Ecto neural progenitor cell (in vitro differentiated cells): ENCODE data around the gene TFEB.

ENCODE experiments used
- DNase-seq: peaks from one replicate; pipeline ENCODE4 v3.0.0-alpha.2; 2018; ENCODE audit warnings: low spot score

TFEB gene

DNA sequence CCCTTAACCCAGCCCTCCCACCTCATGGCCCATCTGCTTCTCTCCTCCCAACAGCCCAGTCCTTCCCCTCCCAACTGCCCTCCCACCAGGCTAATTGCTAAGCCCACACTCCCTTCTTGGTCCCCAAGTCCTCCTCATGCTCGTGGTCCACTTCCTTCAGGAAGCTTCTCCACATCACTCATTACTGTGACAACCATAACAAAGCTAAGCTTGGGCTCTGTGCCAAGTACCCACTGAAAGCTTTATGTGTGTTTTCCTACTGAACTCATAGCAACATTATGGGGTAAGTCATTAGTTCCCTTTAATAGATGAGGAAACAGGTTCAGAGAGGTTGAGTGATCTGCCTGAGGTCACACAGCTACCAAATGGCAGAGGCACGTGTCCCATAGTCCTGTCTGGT lies 28.1 kb upstream of the TFEB start:
- no peak for DNase-seq

DNA sequence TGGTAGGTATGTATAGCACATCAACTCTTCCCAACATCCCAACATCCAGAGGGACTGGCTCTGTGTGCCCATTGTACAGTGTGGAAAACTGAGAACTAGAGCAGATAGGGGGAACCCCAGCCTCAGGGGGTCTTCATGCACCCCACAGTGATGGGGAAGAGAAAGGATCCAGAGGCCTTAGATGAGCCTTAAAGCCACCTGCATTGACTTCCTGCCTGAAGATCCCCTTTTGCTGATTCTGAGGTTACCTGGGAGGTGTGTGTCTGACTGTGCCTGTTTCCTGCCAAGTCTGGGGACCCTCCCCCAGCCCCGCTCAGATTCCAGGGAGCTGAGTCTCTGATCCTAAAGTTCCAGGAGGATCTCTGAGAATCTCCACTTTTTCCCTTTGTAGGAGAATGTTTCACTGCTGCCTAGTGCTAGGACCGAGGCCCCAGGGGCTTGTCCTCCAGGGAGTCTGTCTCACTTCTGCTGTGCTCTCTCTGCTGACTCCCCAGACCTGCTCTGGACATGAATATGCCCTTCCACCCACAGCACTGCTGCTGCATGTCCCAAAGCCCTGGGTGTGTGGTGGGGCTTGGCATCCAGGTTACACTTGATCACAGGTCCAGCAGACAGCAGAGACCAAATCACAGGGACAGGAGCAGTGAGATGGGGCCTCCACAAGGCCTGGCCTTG lies 24.6 kb upstream of the TFEB start:
- DNase-seq, result no peak

DNA sequence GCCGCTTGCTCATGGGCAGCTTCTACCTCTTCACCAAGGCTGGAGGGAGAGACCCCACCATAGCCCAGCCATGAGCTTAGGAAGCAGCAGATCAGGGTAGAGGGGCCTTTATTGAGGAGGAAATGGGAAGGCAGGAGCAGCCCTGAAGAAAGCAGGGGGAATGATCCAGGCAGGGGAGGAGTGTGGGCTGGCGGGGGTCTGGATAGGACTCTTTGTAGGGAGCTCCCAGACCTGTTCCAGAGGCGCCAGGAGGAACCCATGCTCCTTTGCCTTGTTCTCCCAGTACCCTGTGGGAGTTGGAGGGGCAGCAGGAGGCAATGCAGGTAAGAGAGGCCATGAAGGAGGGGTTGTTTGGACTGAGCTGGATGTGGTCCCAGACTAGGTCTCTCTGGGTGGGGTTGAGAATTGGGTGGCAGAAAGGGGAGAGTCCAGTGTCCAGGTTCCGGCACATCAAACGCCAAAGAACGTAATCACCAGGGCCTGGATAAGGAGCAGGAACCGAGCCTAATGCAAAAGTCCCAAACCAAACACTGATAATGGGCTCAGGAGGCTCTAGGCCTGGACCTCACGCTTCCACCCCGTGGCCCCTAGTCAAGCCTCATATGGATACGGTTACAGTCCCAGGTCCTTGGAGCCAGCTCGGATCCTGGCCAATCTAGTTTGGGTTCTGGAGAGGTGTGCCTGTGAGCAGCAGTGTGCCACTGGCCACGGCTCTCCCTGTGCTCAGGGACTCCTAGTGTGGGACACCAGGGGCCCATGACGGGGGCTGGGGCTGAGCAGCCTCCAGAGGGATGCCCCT lies 23.9 kb upstream of the TFEB start:
- no peak for DNase-seq

DNA sequence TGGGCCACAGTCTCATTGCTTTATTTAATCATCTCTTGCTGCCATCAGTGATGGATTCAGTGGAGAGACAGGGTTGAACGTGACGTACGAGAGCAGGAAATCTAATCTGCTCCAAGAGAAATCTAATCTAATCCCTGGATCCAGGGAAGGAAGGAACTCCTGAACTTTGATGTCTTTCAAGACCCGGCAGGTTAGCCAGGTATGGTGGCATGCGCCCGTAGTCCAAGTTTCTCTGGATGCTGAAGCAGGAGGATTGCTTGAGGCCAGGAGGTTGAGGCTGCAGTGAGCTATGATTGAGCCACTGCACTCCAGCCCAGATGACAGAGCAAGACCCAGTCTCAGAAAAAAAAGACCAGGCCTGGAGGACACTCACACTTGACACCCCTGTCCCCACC lies 23.2 kb upstream of the TFEB start:
- no peak for DNase-seq

DNA sequence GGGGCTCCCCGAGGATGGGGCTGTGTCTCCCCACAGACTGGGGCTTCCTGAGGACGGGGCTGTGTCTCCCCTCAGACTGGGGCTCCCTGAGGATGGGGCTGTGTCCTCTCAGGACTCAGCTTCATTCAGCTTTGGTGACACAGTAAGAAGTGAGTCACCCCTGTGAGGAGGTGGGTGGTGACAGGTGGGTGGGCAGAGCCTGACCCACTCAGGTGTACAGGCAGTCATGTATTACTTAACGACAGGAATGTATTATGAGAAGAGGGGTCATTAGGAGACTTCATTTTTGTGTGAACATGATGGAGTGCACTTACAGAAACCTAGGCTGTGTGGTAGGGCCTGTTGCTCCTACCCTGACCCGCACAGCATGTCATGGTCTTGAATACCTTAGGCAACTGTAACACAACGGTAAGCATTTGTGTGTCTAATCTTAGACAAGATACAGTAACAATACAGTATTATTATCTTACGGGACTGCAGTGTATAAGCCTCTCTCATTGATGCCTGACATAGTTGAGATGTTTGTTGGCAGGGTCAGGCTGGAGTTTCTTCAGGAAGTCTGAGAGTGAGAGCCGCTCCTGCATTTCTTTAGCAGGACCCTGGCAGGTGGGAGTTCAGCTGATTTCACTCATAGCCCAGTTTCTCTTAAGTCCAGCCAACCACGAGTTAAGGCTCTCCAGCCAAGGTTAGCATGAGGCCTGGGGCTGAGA lies 22.7 kb upstream of the TFEB start:
- no peak for DNase-seq

DNA sequence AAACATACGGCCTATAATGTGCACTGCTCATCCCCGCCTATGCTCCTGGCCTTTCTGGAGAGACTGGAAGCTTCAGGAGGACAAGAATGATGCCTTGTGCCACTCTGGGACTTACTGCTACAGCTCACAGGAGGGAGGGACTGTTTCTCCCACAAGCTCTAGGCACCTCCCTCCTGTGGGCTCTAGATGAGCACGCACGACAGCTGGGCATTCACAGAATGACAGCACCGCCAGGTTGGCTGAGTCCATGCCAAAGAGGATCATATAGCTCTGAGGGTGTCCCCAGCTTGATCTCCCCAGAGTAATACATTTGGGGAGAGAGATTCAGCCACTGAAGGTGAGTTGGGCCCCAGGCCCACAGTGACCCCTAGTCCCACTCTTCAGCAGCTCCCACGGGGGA lies 21.9 kb upstream of the TFEB start:
- DNase-seq, result no peak

DNA sequence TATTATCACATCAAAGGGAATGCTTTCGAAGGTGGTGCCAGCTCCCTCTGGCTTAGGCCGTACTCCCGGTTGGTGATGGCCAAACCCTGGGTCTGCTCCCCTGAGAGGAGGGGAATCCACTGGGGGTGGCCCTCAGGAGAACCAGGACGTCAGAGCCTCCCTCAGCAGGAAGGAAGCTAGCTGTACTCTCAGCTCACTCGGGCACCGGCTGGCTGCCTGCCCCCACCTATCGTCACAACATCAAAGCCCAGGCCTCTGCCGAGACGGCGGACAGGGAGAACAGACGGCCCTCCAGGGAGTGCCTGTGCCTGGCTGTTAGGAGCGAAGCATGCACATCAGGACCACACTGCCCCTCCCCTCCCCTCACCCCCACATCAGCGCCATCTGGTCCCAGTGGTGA lies 20.9 kb upstream of the TFEB start:
- no peak for DNase-seq

DNA sequence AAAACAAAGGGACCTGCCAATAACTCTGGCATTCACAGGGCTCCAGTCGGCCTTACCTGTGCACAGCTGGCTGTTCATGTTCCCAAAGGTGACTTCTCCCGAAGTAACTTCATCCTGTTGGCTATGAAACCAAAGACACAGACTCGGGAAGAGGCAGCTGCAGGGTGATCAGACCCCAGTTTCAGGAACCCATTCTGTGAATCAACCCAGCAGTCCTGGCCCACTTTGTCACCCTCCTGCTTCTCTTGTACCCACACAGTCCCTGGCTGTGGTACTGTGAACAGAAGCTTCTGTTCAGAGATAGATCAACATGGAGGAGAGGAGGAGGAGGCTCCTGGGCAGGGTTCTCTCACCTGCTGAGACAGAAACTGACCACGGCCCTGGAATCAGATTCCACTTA lies 20.5 kb upstream of the TFEB start:
- DNase-seq, result no peak

DNA sequence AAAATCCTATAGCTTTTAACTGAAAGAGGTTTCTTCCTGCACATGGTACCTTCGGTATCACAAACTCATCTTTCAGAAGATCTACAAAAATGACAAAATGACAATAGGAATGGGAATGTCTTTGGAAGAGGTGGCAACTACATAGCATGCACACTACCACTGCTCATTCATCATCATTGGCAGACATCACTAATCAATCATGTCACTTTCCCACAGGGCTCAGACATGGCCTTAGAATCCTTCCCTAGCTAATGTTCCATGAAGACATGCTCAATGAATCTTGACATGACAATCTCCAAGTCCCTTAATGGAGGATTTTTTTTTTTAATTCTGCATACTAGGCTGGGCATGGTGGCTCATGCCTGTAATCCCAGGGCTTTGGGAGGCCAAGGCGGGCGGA lies 15.0 kb upstream of the TFEB start:
- no peak for DNase-seq

DNA sequence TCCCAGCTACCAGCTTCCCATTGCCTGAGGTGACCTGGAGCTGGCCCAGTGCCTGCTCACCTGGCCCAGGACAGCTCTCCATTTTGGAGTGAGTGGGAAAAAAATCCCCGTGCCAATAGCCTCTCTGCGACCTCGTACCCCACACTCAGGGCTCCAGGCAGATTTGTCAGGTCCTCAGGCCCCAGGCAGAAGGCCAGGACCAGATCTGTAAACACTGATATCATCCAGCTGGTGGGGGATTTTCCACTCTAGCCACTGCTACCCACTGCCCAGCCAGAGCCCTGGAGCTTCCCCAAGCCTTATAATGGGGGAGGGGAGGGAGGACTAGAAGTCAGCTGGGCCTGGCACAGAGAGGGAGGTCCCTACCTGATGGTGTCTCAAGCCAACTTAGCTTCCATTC lies 13.1 kb upstream of the TFEB start:
- DNase-seq, result no peak

DNA sequence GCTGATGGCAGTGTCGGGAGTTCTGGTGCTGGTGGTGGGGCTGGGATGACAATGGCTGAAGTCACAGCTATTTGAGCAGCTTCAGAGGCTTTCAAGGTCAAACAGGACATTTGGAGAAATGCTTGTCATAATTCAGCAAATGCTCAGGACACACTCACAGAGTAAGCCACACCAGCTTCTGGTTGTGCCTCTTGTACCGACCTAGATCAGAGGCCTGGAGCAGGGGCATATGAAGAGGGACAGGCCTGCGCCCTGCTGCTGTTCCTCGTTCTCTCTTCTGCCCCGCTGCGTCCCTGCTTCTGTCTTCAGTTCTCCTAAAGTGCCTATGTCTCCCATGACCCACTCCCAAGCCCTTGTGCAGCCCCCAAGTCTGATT lies 12.7 kb upstream of the TFEB start:
- no peak for DNase-seq

DNA sequence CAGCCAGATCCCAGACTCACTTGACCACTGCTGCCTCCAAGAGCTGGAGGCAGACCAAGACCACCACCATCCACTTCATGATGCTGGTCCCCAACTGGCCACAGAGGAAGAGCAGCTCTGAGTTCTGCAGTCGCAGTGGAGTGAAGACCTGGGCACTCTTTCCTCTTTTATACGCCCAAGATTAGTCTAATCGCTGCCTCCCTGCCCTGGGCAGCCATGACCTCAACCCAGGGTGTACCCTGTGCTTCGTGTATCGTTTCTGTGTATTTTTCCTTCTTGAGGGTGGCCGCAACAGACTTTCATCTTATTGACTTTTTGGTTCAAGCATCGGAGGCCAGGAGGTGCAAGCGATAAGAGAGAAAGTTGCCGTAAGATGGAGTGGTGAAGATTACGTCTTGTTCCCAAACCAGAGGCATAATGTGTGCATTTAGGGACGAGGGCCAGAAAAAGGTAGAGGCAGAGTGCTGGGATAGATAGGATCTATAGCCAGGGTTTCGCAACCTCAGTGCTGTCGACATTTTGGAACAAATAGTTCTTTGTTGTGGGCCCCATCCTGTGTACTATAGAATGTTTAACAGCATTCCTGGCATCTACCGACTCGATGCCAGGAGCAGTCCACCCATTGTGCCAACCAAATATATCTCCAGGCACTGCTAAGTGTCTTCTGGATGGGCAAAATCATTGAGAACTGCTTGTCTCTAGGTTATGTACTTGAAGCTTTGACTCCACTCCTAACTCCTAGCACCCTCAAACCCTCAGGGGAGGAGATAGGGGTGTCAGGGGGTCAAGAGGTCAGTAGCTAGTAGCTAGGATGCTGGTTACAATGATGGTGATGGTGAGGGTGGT lies 12.1 kb upstream of the TFEB start, which contains the start of gene PGC:
TSS of gene PGC (minus strand) at position 142 of the 846 bp plus-strand sequence. CDS start at position 79, 63 bp downstream.
- no peak for DNase-seq

DNA sequence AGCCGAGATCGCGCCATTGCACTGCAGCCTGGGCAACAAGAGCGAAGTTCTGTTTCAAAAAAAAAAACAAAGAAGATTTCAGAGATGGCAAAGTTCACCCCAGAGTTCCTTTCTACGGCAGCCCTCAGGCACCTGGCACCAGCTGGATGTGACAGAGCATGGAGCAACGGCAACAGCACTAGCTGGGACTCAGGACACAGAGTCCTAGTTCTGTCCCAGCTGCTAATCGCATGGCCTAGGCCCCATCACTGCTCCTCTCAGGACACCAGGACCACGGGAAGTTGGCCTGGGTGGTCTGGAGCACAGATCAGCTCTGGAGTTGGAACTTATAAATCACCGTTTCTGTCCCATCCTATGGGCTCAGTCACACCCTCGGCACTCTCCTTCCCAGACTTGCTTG lies 10.7 kb upstream of the TFEB start:
- no peak for DNase-seq

DNA sequence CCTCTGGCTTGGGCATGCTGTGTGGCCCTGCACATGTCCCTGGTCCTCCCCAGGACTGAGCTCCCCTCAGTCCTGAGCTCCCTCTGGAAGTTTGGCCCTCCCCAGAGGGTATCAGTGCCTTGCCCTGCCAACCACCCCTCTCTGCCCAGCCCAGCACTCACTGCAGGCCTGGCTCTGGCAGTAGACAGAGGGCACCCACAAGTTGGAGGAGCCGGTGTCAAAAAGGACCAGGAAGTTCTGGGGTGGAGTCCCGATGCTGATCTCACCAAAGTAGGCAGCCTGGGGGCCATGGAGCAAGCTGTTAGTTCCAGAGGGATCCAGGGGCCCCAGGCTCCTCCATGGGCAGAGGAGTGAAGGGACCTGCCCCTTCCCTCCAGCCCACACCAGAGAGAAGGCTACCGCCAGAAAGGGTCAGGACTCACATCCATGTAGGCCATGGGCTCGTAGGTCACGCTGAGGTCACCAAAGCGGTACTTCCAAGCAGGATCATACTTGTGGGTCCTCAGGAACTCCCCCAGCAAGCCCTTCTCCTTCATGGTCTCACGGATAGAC lies 8.9 kb upstream of the TFEB start:
- DNase-seq, result no peak

DNA sequence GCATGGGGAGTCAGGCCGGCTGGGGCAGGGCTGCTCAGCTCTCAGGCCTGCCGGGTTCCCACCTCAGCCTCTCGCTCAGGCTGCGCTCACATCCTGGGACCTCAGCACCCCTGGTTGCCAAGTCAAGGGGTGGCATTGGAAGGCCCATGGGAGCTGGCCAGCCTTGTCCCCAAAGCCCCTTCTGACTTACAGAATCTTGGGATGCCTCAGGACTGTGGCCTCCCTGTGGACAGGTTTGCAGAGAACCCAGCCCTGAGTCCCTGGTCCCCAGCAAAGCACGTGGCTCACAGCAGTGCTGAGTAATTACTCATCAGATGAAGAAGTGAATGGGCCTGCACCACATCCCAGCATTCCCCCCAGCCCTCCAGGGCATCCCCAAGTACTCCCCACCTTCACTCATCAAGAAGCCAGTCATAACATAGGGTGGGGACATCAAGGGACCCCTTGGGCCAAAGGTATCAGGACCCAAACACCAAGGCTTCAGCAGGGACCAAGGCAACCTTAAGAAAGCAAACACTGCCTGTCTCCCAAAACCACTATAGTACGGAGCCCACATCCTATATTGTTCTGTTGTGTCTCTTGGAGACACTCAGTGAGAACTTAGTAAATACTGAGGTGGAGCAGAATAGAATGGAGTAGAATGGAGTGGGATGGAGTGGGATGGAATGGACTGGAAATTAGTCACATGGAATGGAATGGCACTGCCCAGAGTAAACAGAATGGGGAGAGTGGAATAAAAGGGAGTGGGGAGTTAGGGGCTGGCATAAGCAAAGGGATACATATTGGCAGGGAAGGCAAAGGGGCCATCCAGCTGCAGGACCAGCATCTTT lies 8.2 kb upstream of the TFEB start:
- no peak for DNase-seq

DNA sequence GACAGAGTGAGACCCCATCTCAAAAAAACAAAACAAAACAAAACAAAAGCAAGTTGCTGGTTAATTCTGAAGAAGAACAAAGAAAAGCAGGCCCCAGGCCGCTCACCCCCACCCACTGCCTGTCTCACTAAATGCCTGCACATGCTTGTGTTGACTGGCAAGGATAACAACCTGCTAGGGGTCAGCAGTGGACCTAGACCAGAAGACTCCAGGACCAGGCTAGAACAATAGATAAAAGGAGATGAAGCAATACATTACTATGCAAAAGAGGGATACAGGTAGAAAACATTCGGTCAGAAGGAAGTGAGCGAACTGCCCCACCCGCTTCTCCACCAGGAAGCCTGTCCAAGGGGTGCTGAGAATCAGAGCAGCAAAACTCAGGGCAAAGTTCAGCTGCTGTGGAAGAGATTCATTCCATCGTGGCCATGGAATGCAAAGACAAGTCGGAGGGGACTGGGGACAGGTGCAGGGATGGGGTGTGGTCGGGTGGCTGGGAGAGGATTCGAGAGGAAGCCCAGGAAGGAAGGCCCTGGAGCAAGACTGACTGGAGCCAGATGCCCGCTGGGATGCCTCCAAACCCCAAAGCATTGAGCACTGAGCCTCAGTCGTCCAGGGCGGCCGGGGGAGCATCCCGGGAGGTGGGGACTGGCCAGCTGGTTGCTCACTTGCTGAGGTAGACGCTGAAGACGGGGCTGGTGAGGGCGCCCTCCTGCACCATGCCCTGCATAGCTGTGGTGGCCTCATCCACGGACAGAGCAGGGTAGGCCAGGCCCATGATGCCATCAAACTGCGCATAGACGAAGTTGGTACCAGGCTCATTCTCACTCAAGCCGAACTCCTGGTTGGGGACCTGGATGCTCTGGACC lies 6.5 kb upstream of the TFEB start:
- DNase-seq, result no peak

DNA sequence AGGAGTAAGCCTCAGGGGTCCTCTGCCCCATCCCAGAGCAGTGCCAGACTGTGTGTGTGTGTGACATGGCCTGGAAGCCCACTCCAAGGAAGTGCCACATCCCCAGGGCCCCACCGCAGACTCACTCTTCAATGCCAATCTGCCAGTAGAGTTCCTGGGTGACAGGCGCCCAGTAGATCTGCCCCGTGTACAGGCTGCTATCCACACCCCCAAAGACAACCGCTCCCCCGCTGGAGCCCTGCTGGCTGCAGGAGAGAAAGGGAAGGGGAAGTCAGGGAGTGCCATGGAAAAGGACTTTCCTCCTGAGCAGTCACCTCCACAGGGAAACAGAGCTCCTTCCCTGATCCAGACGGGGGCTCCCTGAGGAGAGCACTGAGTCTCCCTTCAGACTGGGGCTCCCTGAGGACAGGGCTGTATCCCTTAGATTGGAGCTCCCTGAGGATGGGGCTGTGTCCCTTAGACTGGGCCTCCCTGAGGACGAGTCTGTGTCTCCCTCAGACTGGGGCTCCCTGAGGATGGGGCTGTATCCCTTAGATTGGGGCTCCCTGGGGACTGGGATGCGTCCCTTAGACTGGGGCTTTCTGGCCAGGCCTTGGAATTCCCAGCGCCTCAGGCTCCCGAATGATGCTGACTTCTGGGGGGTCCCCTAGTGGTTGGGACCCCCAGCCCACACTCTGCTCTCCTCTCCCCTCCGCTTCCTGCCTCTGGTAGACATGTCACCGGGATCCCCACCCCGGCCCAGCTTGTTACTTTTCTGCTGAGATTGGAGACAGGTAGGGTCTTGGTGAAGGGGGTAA lies 5.2 kb upstream of the TFEB start:
- DNase-seq, result no peak

DNA sequence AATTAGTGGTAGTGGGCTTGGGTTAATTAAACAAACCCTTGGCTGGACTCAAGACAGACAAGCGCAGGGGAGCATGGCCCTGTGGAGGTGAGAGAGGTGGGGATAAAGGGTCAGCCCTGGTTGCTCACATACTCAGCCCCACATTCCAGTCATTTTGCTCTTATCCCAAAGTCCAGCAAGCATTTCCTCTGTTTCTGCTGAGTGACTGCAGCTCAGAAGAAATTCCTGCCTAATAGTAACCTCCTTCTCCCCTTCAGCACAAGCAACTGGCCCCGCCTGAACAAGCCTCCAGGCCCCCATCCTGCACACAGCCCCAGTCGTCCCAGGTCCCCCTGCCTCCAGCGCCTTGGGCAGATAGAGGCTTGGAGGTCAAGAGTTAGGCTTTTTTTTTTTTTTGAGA lies 3.6 kb upstream of the TFEB start:
- no peak for DNase-seq

DNA sequence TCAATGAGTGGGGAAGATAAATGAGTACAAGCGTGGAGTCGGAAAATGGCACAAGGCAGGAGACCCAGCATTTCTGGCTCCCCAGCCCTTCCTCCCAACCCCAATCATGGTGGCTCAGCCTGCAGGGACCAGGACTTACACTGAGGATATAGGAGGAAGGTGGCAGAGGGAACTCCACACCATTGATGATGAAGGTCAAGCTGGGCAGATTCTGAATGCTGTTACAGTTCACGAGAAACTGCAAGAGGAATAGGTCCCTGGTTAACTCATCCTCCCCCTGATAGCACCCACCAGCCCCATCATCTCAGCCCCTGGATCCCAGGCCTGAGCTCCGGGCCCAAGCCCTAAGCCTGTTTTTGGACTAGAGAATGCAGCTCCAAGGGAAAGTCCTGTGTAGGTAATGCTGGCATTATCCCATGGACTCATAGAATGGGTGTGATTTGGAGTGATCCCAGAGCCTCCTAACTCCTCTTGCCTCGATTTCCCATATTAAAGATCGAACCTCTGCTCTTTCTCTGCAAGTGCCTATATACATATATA lies 2.3 kb upstream of the TFEB start:
- DNase-seq, result no peak
